Measurements from ENCODE around the gene FARS2.

DNA sequence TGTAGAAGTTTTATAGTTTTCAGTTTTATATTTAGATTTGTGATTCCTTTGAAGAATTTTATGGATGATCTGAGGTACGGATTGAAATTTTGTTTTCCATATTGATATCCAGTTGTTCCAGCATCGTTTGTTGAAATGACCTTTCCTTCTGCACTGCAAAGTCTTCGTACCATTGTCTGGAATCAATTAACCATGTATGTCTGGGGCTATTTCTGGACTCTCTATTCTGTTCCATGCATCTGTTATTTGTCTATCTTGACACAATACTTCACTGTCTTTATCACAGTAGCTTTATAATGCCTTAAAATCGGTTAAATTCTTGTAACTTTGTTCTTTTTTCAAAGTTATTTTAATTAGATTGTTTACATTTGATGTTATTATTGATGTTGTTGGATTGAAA lies 154.9 kb downstream of the FARS2 start:
- TF ChIP-seq POLR2A (IDR thresholded peaks at IDR 0.05) (no peak), CTCF (IDR thresholded peaks at IDR 0.05) (no peak)

Measured in esophagus squamous epithelium (tissue), 4 donors.